GM19468 (cell line): ENCODE results near the gene UNC5C.

Experiments
- ATAC-seq: cut with Tn5 transposase; IDR thresholded peaks from one replicate; pipeline ENCODE4 v1.9.1; 2021; ENCODE audit warnings: mild to moderate bottlenecking, moderate library complexity, moderate number of reproducible peaks; ENCODE audit not compliant: unreplicated experiment; ENCODE audit errors: extremely low read depth

The UNC5C gene

GRCh38 chr4:95470622-95471021 lies 78.2 kb downstream of the UNC5C start:
- ATAC-seq = no peak

- no peak for ATAC-seq
Measured at GRCh38 chr4:95469617-95470016, 79.2 kb downstream of the UNC5C start.

- ATAC-seq = no peak
Measured at GRCh38 chr4:95466791-95467190, 82.0 kb downstream of the UNC5C start.

GRCh38 chr4:95465010-95465409 lies 83.8 kb downstream of the UNC5C start:
- ATAC-seq = no peak

- ATAC-seq = no peak
Measured at GRCh38 chr4:95462921-95463320, 85.9 kb downstream of the UNC5C start.

- ATAC-seq = no peak
Measured at GRCh38 chr4:95457353-95457752, 91.4 kb downstream of the UNC5C start.

GRCh38 chr4:95450294-95450693 lies 98.5 kb downstream of the UNC5C start:
- no peak for ATAC-seq

- ATAC-seq = no peak
Measured at GRCh38 chr4:95446173-95446572, 102.6 kb downstream of the UNC5C start.

GRCh38 chr4:95445251-95445650 lies 103.5 kb downstream of the UNC5C start:
- no peak for ATAC-seq

- no peak for ATAC-seq
Measured at GRCh38 chr4:95444812-95445211, 104.0 kb downstream of the UNC5C start.

- ATAC-seq = no peak
Measured at GRCh38 chr4:95439896-95440295, 108.9 kb downstream of the UNC5C start.

GRCh38 chr4:95439071-95439470 lies 109.7 kb downstream of the UNC5C start:
- no peak for ATAC-seq

- no peak for ATAC-seq
Measured at GRCh38 chr4:95432466-95432865, 116.3 kb downstream of the UNC5C start.

GRCh38 chr4:95431678-95432077 lies 117.1 kb downstream of the UNC5C start:
- no peak for ATAC-seq

GRCh38 chr4:95429416-95429815 lies 119.4 kb downstream of the UNC5C start:
- ATAC-seq = no peak

- no peak for ATAC-seq
Measured at GRCh38 chr4:95428291-95429070, 120.3 kb downstream of the UNC5C start.

- no peak for ATAC-seq
Measured at GRCh38 chr4:95426455-95426854, 122.3 kb downstream of the UNC5C start.

GRCh38 chr4:95422436-95422835 lies 126.3 kb downstream of the UNC5C start:
- ATAC-seq = no peak

GRCh38 chr4:95421869-95422268 lies 126.9 kb downstream of the UNC5C start:
- no peak for ATAC-seq

GRCh38 chr4:95417531-95417930 lies 131.2 kb downstream of the UNC5C start:
- ATAC-seq = no peak

- no peak for ATAC-seq
Measured at GRCh38 chr4:95415346-95415771, 133.4 kb downstream of the UNC5C start.

- no peak for ATAC-seq
Measured at GRCh38 chr4:95411371-95412088, 137.2 kb downstream of the UNC5C start.
